Motor neuron (in vitro differentiated cells): ENCODE data around the gene PLAC9. TPM values are rescaled to one million over a fixed set of nuclear protein-coding genes. Genes with fewer than 3 reads are reported as not detected.
"Not testable (repeated sequence)": the region's sequence is repeated elsewhere in the genome, so short reads cannot be mapped to it uniquely, and the experiment has no call there.

Experiments
- ATAC-seq, 8 experiments: fragments of 200-7000 bp; cut with Tn5 transposase; replicated peaks in 6 of 8; 2 replicates each; pipeline ENCODE4 v1.8.0; 2021; ENCODE audit warnings: mild to moderate bottlenecking in 8 of 8, moderate library complexity in 8 of 8
- H3K27ac ChIP-seq, 2 donors: fragments of 250-450 bp; sonication (Bioruptor Pico); 2 replicates each; pipeline ENCODE4 v1.9.0; 2021; ENCODE audit warnings: antibody characterized with exemption in 2 of 2, mild to moderate bottlenecking in 2 of 2, moderate library complexity in 1 of 2
- H3K4me1 ChIP-seq, 2 donors: fragments of 250-450 bp; sonication (Bioruptor Pico); replicated peaks in 1 of 2; 2 replicates each; pipeline ENCODE4 v1.6.1; 2021; ENCODE audit warnings: antibody characterized with exemption in 2 of 2, mild to moderate bottlenecking in 2 of 2, moderate library complexity in 1 of 2
- H3K4me3 ChIP-seq, 5 donors: fragments of 250-450 bp; sonication (Bioruptor Pico); 2 replicates each; pipeline ENCODE4 v1.9.0; 2021; ENCODE audit warnings: antibody characterized with exemption in 5 of 5, mild to moderate bottlenecking in 5 of 5, moderate library complexity in 4 of 5
- whole genome bisulfite sequencing, 10 experiments: fragments of 450-650 bp; shearing (Covaris generic); methylation state at CpG; one replicate each; pipeline ENCODE4 v1.0.0; 2022; 5-methylcytosine and 5-hydroxymethylcytosine counted together
- in situ Hi-C, 9 experiments: fragments of 400-800 bp; cut with MboI; loops; one replicate each; pipeline ENCODE4 v1.15.0; 2021; ENCODE audit warnings: low sequenced_read_pairs in 9 of 9, low pct_unique_long_range_greater_than_20kb in 2 of 9; ENCODE audit not compliant: unreplicated experiment in 9 of 9
- total RNA-seq, 8 experiments: library from RNA; unstranded; fragments of 300-600 nt; gene quantifications; 2 replicates each; pipeline versions ENCODE4 v1.2.3 to v1.2.4, GENCODE V29; 2022

Gene PLAC9
- total RNA-seq: 10 to 100 TPM in 3 of 8 experiments, 1 to 10 TPM in 1, under 1 TPM in 3, not detected in 1; 0.16 to 47.0 (median 1.0) TPM

- peak within 1 kb of the TSS; percentile 18 to 28 (median 22) for H3K4me3 ChIP-seq
- 1 to 39% (median 3%) methylated on average over 4 to 24 of the region's 58 CpGs for WGBS, 10 experiments
- peaks cover 8 to 13% of the 10 kb centered on the region in 2 donors for H3K4me1 ChIP-seq
- H3K27ac ChIP-seq: no peak within 1 kb of the TSS
- ATAC-seq: peak; percentile 51 to 84 (median 70)
- in situ Hi-C loops: no loop called here
These were observed at the start of gene PLAC9 for GRCh38 chr10:80132299-80133139. PLAC9 (plus strand) TSS chr10:80132730; CDS start chr10:80132763, 33 bp downstream.

- no peaks in the 10 kb centered on the region for H3K4me1 ChIP-seq
- H3K27ac ChIP-seq: no peak overlapping the region
- no peak overlapping the region for H3K4me3 ChIP-seq
- 86 to 100% (median 91%) methylated on average over 1 to 2 of the region's 2 CpGs; no CpG with 5 or more reads in 4 of the 10 experiments for WGBS, 10 experiments
- in situ Hi-C loops: no loop called here
- no peak for ATAC-seq
These were observed 42.4 kb upstream of the PLAC9 start for GRCh38 chr10:80090121-80090520.

GRCh38 chr10:80094231-80094630 lies 38.3 kb upstream of the PLAC9 start:
- no peak for ATAC-seq

GRCh38 chr10:80098272-80098671 lies 34.3 kb upstream of the PLAC9 start:
- ATAC-seq, H3K27ac ChIP-seq, H3K4me3 ChIP-seq, in situ Hi-C loops, H3K4me1 ChIP-seq: not testable (repeated sequence)
- WGBS, 10 experiments: 57% methylated on average over 1 of the region's 2 CpGs; no CpG with 5 or more reads in 9 of the 10 experiments

More at GRCh38 chr10:80094231-80094630, 38.3 kb upstream of the PLAC9 start:
- Histone ChIP-seq H3K4me1 (no peaks in the 10 kb centered on the region), H3K4me3 (no peak overlapping the region), H3K27ac (no peak overlapping the region)
- WGBS, 10 experiments: 63 to 100% (median 79%) methylated on average over 1 to 2 of the region's 2 CpGs
- in situ Hi-C loops: no loop called here

- ATAC-seq, H3K27ac ChIP-seq, in situ Hi-C loops, H3K4me1 ChIP-seq, H3K4me3 ChIP-seq: not testable (repeated sequence)
- WGBS, 10 experiments: 59 to 93% (median 76%) methylated on average over 2 to 8 of the region's 8 CpGs; no CpG with 5 or more reads in 1 of the 10 experiments
These were observed 33.2 kb upstream of the PLAC9 start for GRCh38 chr10:80099295-80099694.

- no peak for ATAC-seq
- Histone ChIP-seq H3K4me1 (no peaks in the 10 kb centered on the region), H3K27ac (no peak overlapping the region), H3K4me3 (no peak overlapping the region)
- in situ Hi-C loops: no loop called here
- WGBS, 10 experiments: 50 to 100% (median 93%) methylated on average over 1 to 3 of the region's 9 CpGs; no CpG with 5 or more reads in 4 of the 10 experiments
These were observed 32.4 kb upstream of the PLAC9 start for GRCh38 chr10:80100116-80100515.

GRCh38 chr10:80100861-80101695 lies 31.5 kb upstream of the PLAC9 start:
- ATAC-seq: no peak
- Histone ChIP-seq H3K4me3 (no peak overlapping the region), H3K27ac (no peak overlapping the region), H3K4me1 (no peaks in the 10 kb centered on the region)
- 54 to 100% (median 76%) methylated on average over 1 to 14 of the region's 15 CpGs for WGBS, 10 experiments
- in situ Hi-C loops: no loop called here

- no peaks in the 10 kb centered on the region for H3K4me1 ChIP-seq
- no peak overlapping the region for H3K4me3 ChIP-seq
- in situ Hi-C loops: no loop called here
- 2 to 100% (median 86%) methylated on average over 1 to 8 of the region's 10 CpGs for WGBS, 10 experiments
- peak in 5 of 8 experiments; percentile 62 to 99 (median 96) for ATAC-seq
- H3K27ac ChIP-seq: no peak overlapping the region
These were observed 28.2 kb upstream of the PLAC9 start for GRCh38 chr10:80104066-80104926.

- Histone ChIP-seq H3K4me1 (no peaks in the 10 kb centered on the region), H3K27ac (no peak overlapping the region), H3K4me3 (no peak overlapping the region)
- WGBS, 10 experiments: 29 to 100% (median 77%) methylated on average over 1 to 8 of the region's 8 CpGs
- in situ Hi-C loops: no loop called here
- no peak for ATAC-seq
These were observed 23.8 kb upstream of the PLAC9 start for GRCh38 chr10:80108576-80109239.

- in situ Hi-C loops: no loop called here
- 67 to 100% (median 95%) methylated on average over 1 of the region's 1 CpG; no CpG with 5 or more reads in 2 of the 10 experiments for WGBS, 10 experiments
These were observed 21.5 kb upstream of the PLAC9 start for GRCh38 chr10:80110986-80111385.

GRCh38 chr10:80118669-80119068 lies 13.9 kb upstream of the PLAC9 start:
- ATAC-seq: no peak
- Histone ChIP-seq H3K4me1 (no peaks in the 10 kb centered on the region), H3K4me3 (no peak overlapping the region), H3K27ac (no peak overlapping the region)
- 33 to 90% (median 84%) methylated on average over 1 to 3 of the region's 4 CpGs; no CpG with 5 or more reads in 2 of the 10 experiments for WGBS, 10 experiments
- in situ Hi-C loops: no loop called here

More at GRCh38 chr10:80110986-80111385, 21.5 kb upstream of the PLAC9 start:
- Histone ChIP-seq H3K4me3 (no peak overlapping the region), H3K4me1 (no peaks in the 10 kb centered on the region), H3K27ac (no peak overlapping the region)
- no peak for ATAC-seq

GRCh38 chr10:80122110-80122710 lies 10.3 kb upstream of the PLAC9 start:
- no peaks in the 10 kb centered on the region for H3K4me1 ChIP-seq
- H3K4me3 ChIP-seq: no peak overlapping the region
- no peak for ATAC-seq
- in situ Hi-C loops: no loop called here
- no peak overlapping the region for H3K27ac ChIP-seq
